Activated CD4-positive, alpha-beta T cell treated with anti-CD3 and anti-CD28 coated beads for 1 hour (primary cell): ENCODE data around the gene WFDC2.
"Not testable (repeated sequence)": the region's sequence is repeated elsewhere in the genome, so short reads cannot be mapped to it uniquely, and the experiment has no call there.

Source experiments
- DNase-seq: peaks from one replicate; pipeline ENCODE4 v3.0.0-alpha.2; 2020

Gene WFDC2

DNA sequence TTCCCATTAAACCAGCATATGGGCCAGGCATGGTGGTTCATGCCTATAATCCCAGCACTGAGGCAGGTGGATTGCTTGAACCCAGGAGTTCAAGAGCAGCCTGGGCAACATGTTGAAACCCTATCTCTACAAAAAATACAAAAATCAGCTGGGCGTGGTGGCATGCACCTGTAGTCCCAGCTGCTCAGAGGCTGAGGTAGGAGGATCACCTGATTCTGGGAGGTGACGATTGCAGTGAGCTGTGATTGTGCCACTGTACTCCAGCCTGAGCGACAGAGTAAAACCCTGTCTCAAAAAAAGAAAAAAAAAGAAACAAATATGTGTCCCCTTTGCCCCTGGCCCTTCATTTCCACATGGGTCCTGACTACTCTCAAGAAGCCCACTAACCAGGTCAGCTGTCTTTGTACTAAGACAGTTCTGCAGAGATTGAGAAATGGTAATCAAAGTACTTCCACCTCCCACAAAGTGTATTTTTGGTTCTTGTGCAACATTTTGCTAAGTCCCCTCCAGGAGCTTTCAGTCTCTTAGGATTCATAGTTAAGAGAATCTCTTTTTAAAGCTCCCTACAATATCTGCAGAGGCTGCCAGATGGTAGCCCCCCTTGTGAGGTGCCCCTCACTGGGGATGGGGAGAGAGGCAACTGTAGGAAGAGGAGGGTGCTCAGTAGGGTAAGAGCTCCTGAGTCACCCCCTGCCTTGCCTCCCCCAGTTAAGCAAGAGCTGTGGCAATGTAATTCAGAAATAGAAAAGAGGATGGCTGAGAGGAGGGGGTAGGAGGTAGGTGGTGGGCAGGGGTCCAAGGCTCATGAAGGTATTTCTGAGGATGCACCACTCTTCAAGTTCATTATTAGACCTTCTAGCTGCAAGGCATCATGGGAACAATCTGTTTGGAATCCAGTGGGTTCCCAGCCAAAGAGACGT lies 16.5 kb upstream of the WFDC2 start:
- DNase-seq, result no peak

DNA sequence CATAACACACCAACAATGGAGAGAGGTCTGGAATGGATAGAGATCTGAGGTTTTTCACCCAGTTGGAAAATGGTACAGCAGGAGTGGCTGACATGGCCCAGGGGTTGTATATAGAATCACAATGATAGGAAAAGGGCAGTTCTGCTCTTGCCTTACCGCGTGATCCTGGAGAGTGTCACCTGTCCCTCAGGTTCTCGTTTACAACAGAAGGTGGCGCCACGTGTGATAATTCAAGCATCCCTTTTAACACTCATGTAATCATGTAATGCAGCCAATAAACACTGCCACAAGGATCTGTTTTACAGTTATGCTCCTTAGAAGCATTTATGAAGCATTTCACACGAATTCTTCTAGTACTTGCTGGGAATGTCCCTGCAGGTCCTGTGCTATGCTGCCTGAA lies 12.9 kb upstream of the WFDC2 start:
- DNase-seq, result no peak

DNA sequence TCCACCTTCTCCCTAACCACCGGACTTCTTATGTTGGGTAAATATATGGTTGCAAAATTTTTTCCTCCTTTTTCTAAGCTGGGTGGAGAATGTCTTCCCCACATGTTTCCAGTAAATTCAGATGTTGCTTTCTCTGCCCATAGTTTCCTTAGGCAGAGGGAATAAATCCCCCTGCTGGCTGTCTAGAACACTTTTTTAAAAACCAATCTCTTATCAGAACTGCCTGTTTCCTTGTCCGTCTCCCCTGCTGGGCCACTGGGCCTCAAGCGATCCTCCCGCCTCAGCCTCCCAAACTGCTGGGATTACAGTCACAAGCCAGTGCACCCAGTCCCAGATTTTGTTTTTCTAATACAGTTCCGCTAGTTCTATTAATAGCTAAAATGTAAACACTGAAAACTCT lies 9.9 kb upstream of the WFDC2 start:
- no peak for DNase-seq

DNA sequence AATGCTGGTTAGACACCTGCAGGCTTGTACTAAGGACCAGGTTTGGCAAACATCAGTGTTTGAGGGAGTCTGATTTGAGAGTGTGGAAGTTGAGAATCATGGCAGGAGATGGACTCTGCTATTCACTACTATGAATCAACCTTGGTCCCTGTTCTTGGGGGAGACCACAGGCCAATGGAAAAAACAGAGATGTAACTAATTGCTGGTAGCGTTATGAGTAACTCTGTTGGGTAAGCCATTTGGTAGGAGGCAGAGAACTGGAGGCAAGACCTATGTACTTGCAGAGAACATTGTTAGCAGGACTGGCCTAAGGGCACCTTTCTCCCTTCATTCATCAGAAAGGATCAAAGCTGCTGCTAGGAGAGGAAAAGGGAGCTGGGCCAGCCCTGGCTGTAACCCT lies 8.3 kb upstream of the WFDC2 start:
- DNase-seq, result no peak

DNA sequence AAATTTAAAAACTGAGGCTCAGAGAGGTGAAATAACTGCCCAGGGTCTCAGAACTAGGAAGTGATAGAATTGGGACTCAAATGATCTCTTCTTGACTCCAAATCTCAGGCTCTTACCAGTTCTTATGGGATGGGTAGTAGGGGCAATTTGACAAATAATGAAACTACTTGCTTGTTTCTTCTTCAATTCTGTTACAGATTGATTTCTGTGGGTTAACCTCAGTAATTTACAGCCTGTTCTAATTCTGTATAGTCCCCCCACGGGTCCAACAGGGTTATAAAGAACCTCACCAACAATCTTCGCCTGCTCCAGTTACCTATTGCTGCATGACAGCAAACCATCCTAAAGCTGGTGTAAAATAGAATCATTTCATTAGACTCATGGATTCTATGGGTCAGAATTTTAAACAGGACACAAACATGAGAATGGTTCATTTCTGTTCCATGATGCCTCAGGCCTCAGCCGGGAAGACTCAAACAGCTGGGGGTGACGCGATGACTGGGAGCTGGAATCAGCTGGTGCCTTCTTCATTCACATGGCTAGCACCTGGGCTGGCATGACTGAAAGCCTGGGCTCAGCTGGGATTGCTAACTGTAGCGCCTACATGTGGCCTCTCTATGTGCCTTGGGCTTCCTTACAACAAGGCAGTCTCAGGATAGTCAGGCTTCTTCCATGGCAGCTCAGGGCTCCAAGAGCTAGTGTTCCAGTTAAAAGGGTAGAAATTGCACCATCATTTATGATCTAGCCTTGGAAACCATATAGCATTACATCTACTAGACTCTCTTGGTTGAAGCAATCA lies 6.6 kb upstream of the WFDC2 start:
- no peak for DNase-seq

DNA sequence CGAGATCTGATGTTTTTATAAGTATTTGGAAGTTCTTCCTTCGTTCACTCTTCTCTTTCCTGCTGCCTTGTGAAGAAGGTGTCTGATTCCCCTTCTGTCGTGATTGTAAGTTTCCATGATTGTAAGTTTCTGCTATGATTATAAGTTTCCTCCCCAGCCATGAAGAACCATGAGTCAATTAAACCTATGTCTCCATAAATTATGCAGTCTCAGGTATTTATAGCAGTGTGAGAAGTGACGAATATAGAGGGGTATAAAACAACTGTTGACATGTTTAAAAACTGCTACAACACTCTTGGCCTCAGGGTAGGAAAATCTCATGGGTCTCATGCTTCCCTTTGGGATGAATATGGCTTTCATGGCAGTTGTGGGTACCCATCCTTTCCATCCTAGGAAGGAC lies 5.8 kb upstream of the WFDC2 start:
- no peak for DNase-seq

DNA sequence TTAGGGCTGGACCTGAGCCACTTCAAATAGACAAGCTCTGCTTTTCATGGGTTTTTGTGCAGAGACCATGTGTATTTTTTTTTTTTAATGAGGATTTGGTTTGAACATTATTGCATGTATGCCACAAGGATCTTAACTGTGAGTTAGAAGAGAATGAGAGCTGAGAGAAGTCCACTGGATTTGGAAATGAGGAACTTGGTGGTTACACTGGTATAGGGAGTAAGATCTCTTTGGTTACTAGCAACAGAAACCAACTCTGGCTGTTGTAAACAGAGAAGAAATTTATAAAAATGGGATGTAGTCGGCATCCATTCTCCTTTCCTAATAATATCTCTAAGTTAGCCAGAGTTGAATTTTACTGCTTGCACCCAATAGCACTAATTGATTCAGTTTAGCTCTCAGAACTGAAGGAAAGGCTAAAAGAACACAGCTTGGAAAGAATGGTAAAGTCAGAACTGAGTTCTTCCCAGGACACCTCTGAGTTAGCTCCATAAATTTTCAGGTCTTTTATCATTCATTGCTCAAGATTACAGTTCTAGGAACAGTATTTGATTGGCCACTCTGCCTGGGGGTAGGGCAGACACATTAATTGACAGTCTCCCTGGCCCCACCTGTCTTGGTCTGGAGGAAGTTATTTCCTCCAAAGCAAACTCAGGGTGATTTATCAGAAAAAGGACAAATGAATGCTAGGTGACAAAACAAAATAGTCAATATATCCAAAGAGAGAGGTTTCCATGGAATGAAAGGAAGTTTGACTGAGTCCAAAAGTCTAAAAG lies 3.9 kb upstream of the WFDC2 start:
- no peak for DNase-seq

DNA sequence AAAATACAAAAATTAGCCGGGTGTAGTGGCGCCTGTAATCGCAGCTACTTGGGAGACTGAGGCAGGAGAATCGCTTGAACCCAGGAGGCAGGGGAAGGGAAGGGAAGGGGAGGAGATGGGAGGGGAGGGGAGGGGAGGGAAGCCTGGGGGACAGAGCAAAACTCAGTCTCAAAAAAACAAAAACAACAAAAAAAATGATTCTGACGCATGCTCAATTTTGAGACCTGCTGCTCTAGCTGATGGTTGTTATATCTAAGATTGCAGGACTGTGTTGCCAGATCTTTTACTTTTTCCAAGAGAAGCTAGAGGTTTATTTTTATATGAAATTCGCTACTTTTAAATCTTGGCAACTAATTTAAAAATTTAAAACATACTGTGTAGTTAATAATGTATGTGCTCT lies 2.4 kb upstream of the WFDC2 start:
- DNase-seq, result no peak

DNA sequence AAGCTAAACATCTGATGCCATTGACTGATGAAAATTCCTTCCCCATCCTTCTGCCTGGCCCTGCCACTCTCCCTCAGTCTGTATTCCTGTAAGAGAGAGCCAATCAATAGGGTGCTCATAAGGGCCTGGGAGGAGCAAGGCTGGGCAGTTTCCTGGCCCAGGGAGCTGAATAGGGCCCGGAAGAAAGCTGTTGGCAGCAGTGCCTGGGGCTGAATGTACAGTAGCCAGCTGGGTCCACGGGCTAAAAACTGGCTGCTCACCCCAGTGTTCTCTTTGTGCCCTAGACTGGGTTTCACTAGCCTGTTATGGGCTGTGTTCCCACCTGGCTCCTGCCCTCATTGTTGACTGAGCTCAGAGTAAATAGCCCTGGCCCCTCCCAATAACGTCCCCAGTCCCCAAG lies 1.7 kb upstream of the WFDC2 start:
- no peak for DNase-seq

DNA sequence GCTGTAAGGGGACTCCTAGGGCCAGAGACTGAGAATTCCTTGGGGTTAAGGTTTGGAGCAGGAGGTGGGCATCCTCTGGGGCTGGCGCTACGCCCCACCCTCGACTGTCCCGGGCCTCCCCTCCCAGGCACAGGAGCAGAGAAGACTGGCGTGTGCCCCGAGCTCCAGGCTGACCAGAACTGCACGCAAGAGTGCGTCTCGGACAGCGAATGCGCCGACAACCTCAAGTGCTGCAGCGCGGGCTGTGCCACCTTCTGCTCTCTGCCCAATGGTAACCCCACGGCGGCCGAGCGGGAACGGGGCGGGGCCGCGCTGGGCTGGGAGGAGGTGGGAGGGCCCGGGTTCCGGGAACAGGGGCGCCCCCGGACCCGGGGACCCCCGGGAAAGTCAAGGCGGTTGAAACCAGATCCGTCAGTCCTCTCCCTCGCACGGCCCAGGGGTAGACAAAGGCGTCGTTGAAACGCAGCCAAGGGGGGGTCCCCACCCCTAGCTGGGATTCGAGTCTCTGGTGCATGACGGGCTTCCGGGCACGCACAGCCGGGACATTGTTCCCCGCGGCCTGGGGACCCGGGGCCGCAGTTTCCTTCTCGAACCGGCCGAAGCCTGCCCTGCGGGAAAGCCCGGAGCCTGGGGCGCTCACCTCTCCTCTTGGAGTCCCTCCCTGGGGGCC lies 844 bp downstream of the WFDC2 start:
- DNase-seq, result no peak

DNA sequence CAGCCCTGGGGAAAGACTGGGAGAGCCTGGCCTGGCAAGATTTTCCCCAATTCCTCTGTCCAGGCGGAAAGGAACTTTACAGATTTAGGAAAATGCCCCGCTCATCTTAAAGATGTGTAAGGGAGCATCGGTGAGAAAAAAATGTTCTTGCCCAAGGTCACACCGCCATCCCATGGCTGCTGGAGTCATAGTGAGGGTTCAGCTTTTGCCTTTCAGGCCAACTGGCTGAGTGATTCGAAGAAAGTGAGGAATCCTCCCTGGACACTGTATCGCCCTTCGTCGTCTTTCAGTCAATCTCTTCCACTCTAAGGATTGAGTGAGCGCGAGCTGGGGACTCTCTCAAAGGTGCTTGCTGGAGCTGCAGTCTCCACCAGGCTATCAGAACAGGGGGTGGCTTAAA lies 1.4 kb downstream of the WFDC2 start:
- no peak for DNase-seq

DNA sequence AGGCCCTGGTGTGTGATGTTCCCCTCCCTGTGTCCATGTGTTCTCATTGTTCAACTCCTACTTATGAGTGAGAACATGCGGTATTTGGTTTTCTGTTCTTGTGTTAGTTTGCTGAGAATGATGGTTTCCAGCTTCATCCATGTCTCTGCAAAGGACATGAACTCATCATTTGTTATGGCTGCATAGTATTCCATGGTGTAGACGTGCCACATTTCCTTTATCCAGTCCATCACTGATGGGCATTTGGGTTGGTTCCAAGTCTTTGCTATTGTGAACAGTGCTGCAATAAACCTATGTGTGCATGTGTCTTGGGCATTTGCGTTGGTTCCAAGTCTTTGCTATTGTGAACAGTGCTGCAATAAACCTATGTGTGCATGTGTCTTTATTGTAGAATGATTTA lies 2.7 kb downstream of the WFDC2 start:
- DNase-seq, result not testable (repeated sequence)

DNA sequence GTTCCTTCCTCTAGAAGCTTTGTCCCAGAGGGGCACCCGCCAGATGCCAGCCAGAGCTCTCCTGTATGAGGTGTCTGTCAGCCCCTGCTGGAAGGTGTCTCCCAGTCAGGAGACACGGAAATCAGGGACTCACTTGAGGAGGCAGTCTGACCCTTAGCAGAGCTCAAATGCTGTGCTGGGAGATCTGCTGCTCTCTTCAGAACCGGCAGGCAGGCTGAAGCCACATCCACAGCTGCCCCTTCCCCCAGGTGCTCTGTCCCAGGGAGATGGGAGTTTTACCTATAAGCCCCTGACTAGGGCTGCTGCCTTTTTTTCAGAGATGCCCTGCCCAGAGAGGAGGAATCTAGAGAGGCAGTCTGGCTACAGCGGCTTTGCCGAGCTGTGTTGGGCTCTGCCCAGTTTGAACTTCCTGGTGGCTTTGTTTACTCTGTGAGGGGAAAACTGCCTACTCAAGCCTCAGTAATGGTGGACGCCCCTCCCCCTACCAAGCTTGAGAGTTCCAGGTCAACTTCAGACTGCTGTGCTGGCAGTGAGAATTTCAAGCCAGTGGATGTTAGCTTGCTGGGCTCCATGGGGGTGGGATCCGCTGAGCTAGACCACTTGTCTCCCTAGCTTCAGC lies 8.1 kb downstream of the WFDC2 start:
- DNase-seq, result not testable (repeated sequence)

DNA sequence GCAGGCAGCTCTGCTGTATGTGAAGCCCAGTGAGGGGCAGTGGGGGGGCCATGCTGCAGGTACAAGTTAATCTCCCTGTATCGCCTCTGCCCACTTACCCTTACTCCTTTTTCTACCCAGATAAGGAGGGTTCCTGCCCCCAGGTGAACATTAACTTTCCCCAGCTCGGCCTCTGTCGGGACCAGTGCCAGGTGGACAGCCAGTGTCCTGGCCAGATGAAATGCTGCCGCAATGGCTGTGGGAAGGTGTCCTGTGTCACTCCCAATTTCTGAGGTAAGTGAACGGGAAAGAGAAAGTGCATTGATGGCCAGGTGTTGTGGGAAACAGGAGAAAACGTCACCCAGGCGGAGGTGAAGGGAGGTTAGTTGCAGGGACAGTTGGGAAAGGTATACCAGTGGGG lies 10.3 kb downstream of the WFDC2 start:
- no peak for DNase-seq

DNA sequence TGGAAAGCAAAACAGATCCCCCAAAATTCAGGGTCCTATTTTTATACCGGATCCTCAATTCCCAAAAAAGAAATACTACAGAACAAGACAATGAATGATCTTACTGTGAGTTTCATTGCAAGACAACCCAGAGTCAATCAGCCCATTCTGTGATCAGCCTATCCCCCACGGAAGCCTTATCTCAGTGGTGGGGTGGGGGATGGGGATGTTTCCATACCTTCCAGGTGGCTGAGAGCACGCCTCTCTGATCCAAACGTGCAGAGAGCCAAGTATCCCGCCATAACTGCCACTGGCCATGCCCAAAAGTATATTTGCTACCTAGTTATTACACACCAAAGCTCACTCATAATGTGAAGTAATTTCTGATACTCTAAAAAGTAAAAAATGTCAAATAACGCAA lies 15.1 kb downstream of the WFDC2 start:
- no peak for DNase-seq

DNA sequence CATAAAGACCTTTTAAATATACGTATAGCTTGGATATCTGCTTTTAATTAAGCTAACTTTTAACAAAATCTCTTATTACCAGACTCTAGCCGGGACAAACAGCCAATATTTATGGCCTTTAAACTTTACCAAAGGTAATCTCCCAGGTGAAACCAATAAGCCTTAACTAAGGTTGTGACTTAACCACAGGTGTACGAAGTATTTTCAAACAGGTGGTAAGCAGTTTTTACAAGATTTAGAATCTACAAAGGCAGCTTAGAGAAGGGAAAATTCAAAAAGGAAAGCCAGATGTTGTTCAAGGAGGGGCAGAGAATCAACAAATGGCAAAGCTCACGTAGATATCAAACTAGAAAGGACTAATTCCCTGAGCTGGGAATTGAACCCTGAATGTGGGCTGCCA lies 15.8 kb downstream of the WFDC2 start:
- no peak for DNase-seq

DNA sequence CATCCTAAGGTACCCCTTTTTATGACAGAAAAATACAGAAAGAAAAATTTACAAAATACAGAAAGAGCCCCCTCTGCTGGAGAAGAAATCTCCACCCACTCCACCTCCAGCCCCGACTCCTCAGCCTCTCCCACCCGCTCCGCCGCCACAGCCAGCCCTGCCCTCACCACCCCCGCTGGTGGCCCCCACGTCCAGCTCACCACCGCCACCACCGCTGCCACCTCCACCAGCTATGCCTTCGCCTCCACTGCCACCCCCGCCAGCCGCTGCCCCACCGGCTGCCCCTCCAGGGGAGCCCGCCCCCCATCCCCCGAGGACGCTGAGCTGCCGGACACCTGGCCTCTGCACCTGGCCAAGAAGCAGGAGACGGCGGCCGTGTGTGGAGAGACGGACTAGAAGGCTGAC lies 17.7 kb downstream of the WFDC2 start:
- DNase-seq, result no peak

DNA sequence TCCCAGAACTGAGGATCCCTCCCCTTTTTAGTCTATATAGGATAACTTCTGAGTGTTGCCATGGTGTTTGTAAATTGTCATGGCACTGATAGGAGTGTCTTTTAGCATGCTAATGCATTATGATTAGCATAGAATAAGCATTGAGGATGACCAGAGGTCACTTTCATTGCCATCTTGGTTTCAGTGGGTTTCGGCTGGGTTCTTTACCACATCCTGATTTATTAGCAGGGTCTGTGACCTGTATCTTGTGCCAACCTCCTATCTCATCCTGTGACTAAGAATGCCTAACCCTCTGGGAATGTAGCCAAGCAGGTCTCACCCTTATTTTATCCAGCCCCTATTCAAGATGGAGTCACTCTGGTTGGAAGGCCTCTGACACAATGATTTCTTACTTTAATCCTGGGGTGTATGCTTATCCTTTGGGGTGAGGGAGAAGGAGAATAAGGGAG lies 19.6 kb downstream of the WFDC2 start:
- no peak for DNase-seq

DNA sequence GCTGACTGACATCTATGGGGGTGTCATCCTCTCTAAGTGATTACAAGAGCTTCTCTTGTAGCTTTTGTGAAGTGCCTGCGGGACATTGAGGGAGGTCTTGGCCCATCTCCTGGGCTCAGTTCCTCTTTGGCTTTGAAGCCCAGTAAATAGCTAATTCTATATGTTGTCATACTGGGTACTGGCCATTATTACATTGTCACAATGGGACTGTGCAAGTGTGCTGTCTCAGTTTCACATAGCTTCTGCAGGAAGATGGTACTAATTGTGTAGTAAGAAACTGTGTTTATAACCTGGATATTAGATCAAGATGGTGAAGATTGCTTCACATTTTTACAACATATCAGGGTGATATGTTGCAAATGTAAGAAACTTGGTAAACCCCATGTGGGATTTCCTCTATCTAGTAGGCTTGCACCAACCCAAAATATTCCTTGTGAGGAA lies 26.0 kb downstream of the WFDC2 start:
- no peak for DNase-seq

DNA sequence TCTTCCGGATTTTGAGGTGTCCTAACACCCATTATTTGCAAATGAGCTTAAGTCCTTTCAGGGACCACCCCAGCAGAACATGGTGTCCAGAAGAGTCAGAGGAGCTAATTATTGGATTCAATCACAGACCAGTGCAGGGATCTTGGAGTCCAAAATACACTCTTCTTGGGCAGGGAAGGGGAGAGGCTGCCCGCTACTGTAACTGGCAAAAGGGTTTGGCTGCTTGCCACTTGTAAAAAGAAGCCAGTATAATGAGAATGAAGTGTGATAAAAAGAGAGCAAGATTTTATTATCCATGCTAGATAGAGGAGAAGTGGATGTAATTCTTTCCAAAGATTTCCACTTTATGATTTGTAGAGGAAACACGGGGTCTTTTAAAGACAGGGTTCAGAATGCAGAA lies 26.6 kb downstream of the WFDC2 start:
- DNase-seq, result no peak

DNA sequence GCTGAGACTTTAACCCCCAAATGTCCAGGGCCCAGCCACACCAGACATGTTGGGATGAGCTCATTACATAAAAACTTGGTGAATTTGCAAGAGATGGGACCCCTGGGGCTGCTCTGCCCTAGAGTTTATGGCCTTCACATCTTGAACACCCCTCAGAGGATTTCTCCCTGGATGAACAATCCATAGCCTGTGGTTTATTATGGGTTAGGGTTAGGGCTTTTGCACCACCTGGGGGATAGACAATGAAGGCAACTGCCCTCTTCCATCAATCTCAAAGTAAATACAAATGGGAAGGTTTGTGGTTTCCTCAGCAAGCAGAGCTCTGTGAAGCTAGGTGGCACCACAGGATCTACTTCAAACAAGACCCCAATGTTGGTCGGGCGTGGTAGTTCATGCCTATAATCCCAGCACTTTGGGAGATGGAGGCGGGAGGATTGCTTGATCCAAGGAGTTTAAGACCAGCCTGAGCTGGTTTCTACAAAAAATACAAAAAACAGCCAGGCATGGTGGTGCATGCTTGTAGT lies 28.5 kb downstream of the WFDC2 start:
- DNase-seq, result no peak

DNA sequence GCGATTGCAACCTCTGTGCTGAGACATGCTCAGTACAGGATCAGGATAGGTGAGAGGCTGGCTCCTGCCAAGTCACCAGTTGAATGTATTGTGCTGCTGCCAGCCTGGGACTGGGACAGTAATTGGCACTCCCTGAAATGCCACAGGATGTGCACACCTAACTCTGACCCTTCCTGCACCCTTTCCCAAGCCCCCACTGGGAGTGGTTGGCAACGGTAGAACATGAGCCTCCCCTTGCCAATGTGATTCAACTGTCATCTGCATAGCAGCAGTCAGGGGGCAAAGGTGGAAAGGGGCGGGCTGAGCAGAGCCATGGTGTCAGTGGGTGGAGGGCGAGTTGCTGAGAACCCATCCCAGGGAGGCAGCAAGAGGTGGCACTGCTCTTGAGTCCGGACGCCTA lies 30.5 kb downstream of the WFDC2 start:
- DNase-seq, result no peak
